ENCODE results near the gene KRTAP23-1. TPM values are rescaled to one million over a fixed set of nuclear protein-coding genes. Genes with fewer than 3 reads are reported as not detected.

The KRTAP23-1 gene
- total RNA-seq, 1 experiment from 2014 or later: not detected

- TF ChIP-seq CTCF (IDR thresholded peaks at IDR 0.05; ENCODE audit: unreplicated experiment): no peak
- DNase-seq: no peak
- Mint-ChIP-seq H3K4me1 (ENCODE audit: low read depth, unreplicated experiment) (no peaks in the 10 kb centered on the region), H3K4me3 (ENCODE audit: low read depth, unreplicated experiment) (no peak overlapping the region), H3K9me3 (ENCODE audit: low read depth, unreplicated experiment) (no peaks in the 10 kb centered on the region), H3K36me3 (ENCODE audit: insufficient read depth, unreplicated experiment) (no peaks in the 10 kb centered on the region), H3K27me3 (ENCODE audit: unreplicated experiment) (peaks cover 8% of the 10 kb centered on the region), H3K27ac (ENCODE audit: unreplicated experiment) (no peak overlapping the region)
- intact Hi-C loops (cut with micrococcal nuclease; ENCODE audit: unreplicated experiment): no loop called here
- no TSS peak for BruUV-seq (replicated peaks)
- CTCF ChIA-PET: no interaction called here
Observed at GRCh38 chr21:30315701-30316100, 32.7 kb downstream of the KRTAP23-1 start.

DNA sequence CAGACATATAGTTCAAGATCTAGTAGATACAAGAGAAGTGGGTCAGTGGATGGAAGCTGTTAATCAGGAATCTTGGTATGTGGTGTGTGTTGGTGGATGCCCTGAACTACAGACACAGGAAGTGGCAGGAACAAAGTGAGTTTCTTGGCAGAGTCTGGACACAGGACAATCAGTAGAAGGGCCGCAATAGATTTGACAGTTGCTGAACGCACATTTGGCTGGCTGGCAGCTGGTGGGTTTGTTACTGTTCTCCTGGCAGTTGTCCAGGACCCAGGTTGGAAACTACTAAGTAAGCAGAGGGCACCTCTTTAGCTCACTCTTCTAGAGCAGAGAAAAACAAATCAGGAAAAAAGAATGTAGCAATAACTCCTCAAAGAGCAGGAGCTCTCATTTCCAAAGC is 41.5 kb downstream of the KRTAP23-1 start:
- Mint-ChIP-seq H3K4me1 (ENCODE audit: low read depth, unreplicated experiment) (no peaks in the 10 kb centered on the region), H3K27me3 (ENCODE audit: unreplicated experiment) (no peaks in the 10 kb centered on the region), H3K4me3 (ENCODE audit: low read depth, unreplicated experiment) (no peak overlapping the region), H3K9me3 (ENCODE audit: low read depth, unreplicated experiment) (no peaks in the 10 kb centered on the region), H3K36me3 (ENCODE audit: insufficient read depth, unreplicated experiment) (no peaks in the 10 kb centered on the region), H3K27ac (ENCODE audit: unreplicated experiment) (no peak overlapping the region)
- intact Hi-C loops (cut with micrococcal nuclease; ENCODE audit: unreplicated experiment): no loop called here
- no peak for DNase-seq
- CTCF ChIA-PET: interaction anchor here (0.6 kb wide), 1 partner anchor 149 kb away, joined by 6 read pairs; no protein-coding TSS in a partner anchor
- no peak for TF ChIP-seq CTCF (IDR thresholded peaks at IDR 0.05; ENCODE audit: unreplicated experiment)
- no TSS peak for BruUV-seq (replicated peaks)

GRCh38 chr21:30305136-30305535 is 43.3 kb downstream of the KRTAP23-1 start:
- CTCF ChIA-PET: no interaction called here
- intact Hi-C loops (cut with micrococcal nuclease; ENCODE audit: unreplicated experiment): no loop called here
- Mint-ChIP-seq H3K4me3 (ENCODE audit: low read depth, unreplicated experiment) (no peak overlapping the region), H3K27me3 (ENCODE audit: unreplicated experiment) (no peaks in the 10 kb centered on the region), H3K4me1 (ENCODE audit: low read depth, unreplicated experiment) (no peaks in the 10 kb centered on the region), H3K36me3 (ENCODE audit: insufficient read depth, unreplicated experiment) (no peaks in the 10 kb centered on the region), H3K9me3 (ENCODE audit: low read depth, unreplicated experiment) (no peaks in the 10 kb centered on the region), H3K27ac (ENCODE audit: unreplicated experiment) (no peak overlapping the region)
- no peak for DNase-seq
- no TSS peak for BruUV-seq (replicated peaks)
- TF ChIP-seq CTCF (IDR thresholded peaks at IDR 0.05; ENCODE audit: unreplicated experiment): no peak

Small RNAs within 50 kb of the gene (microRNA-seq; reads per million reads assigned to microRNA genes)
- gene MIR4327: not detected

Other genes starting within 250 kb of the KRTAP23-1 start
- not detected in 2 replicates for gene CLDN17, start 181.8 kb downstream of the KRTAP23-1 start, total RNA-seq (2022)
- gene CLDN8, start 132.5 kb downstream of the KRTAP23-1 start, total RNA-seq (2022): 0.24 and 0.45 TPM in 2 replicates
- not detected in 2 replicates for gene KRTAP24-1, start 65.7 kb downstream of the KRTAP23-1 start, total RNA-seq (2022)
- gene KRTAP25-1, start 59.1 kb downstream of the KRTAP23-1 start, total RNA-seq (2022): not detected in 2 replicates
- gene KRTAP26-1, start 28.3 kb downstream of the KRTAP23-1 start, total RNA-seq (2022): not detected in 2 replicates
- gene KRTAP27-1, start 10.9 kb downstream of the KRTAP23-1 start, total RNA-seq (2022): not detected in 2 replicates
- gene KRTAP13-2, start 23.7 kb upstream of the KRTAP23-1 start, total RNA-seq (2022): not detected in 2 replicates
- gene KRTAP13-1, start 47.4 kb upstream of the KRTAP23-1 start, total RNA-seq (2022): not detected in 2 replicates
- gene KRTAP13-3, start 77.3 kb upstream of the KRTAP23-1 start, total RNA-seq (2022): not detected in 2 replicates
- gene KRTAP13-4, start 81.6 kb upstream of the KRTAP23-1 start, total RNA-seq (2022): not detected in 2 replicates
- not detected in 2 replicates for gene KRTAP15-1, start 91.7 kb upstream of the KRTAP23-1 start, total RNA-seq (2022)
- not detected in 2 replicates for gene KRTAP19-1, start 131.8 kb upstream of the KRTAP23-1 start, total RNA-seq (2022)
- not detected in 2 replicates for gene KRTAP19-2, start 138.8 kb upstream of the KRTAP23-1 start, total RNA-seq (2022)
- gene KRTAP19-3, start 143.4 kb upstream of the KRTAP23-1 start, total RNA-seq (2022): not detected in 2 replicates
- gene KRTAP19-4, start 148.6 kb upstream of the KRTAP23-1 start, total RNA-seq (2022): not detected in 2 replicates
- gene KRTAP19-5, start 153.5 kb upstream of the KRTAP23-1 start, total RNA-seq (2022): not detected in 2 replicates
- not detected in 2 replicates for gene KRTAP19-6, start 193.3 kb upstream of the KRTAP23-1 start, total RNA-seq (2022)
- not detected in 2 replicates for gene KRTAP19-7, start 212.7 kb upstream of the KRTAP23-1 start, total RNA-seq (2022)
- gene KRTAP22-2, start 241.8 kb upstream of the KRTAP23-1 start, total RNA-seq (2022): not detected in 2 replicates
- gene KRTAP6-3, start 243.8 kb upstream of the KRTAP23-1 start, total RNA-seq (2022): not detected in 2 replicates